ENCODE measurements around the gene METTL13.
"Not testable (repeated sequence)": the region's sequence is repeated elsewhere in the genome, so short reads cannot be mapped to it uniquely, and the experiment has no call there.

The METTL13 gene

GRCh38 chr1:171787686-171788480 lies 6.4 kb downstream of the METTL13 start:
- H3K36me3 ChIP-seq: peaks cover 98% of the 10 kb centered on the region
- H4K20me1 ChIP-seq: peaks cover 39% of the 10 kb centered on the region
- H3K4me2 ChIP-seq: no peak overlapping the region
- H3K4me1 ChIP-seq: peaks cover 27% of the 10 kb centered on the region
- no peak overlapping the region for H3K9ac ChIP-seq
- no peaks in the 10 kb centered on the region for H3K9me3 ChIP-seq
- H3K4me3 ChIP-seq: no peak overlapping the region
- TF ChIP-seq Cebpa-rat (IDR thresholded peaks at IDR 0.05): no peak
- H3K27me3 ChIP-seq: no peaks in the 10 kb centered on the region
- no peak overlapping the region for H3K27ac ChIP-seq

- Histone ChIP-seq H3K9ac (no peak overlapping the region), H3K9me3 (no peaks in the 10 kb centered on the region), H3K4me1 (peaks cover 21% of the 10 kb centered on the region), H4K20me1 (peaks cover 39% of the 10 kb centered on the region), H3K4me3 (no peak overlapping the region), H3K27ac (no peak overlapping the region), H3K27me3 (no peaks in the 10 kb centered on the region), H3K36me3 (peaks cover 98% of the 10 kb centered on the region), H3K4me2 (no peak overlapping the region)
- no peak for TF ChIP-seq Cebpa-rat (IDR thresholded peaks at IDR 0.05)
Observed at GRCh38 chr1:171788696-171789095, 7.2 kb downstream of the METTL13 start.

DNA sequence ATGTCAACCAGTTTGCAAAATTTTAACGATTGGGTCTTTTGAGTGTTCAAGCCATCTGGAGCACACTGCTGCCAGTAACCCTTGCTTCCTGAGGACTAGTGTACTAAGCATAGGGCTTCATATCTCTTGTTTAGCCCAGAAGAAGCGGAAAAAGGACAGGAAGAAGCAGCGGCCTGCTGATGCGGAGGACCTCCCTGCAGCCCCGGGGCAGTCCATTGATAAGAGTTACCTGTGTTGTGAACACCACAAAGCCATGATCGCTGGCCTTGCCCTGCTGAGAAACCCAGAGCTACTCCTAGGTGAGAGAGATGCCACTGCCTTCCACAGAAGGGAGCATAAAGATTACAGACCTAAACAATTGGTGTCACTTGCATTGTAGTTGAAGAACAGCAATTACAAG lies 8.9 kb downstream of the METTL13 start:
- H3K36me3 ChIP-seq: peaks cover 98% of the 10 kb centered on the region
- H3K4me2 ChIP-seq: no peak overlapping the region
- H4K20me1 ChIP-seq: peaks cover 26% of the 10 kb centered on the region
- no peaks in the 10 kb centered on the region for H3K9me3 ChIP-seq
- no peak overlapping the region for H3K9ac ChIP-seq
- H3K4me3 ChIP-seq: no peak overlapping the region
- no peak for TF ChIP-seq Cebpa-rat (IDR thresholded peaks at IDR 0.05)
- H3K27ac ChIP-seq: no peak overlapping the region
- H3K27me3 ChIP-seq: no peaks in the 10 kb centered on the region
- peaks cover 12% of the 10 kb centered on the region for H3K4me1 ChIP-seq

DNA sequence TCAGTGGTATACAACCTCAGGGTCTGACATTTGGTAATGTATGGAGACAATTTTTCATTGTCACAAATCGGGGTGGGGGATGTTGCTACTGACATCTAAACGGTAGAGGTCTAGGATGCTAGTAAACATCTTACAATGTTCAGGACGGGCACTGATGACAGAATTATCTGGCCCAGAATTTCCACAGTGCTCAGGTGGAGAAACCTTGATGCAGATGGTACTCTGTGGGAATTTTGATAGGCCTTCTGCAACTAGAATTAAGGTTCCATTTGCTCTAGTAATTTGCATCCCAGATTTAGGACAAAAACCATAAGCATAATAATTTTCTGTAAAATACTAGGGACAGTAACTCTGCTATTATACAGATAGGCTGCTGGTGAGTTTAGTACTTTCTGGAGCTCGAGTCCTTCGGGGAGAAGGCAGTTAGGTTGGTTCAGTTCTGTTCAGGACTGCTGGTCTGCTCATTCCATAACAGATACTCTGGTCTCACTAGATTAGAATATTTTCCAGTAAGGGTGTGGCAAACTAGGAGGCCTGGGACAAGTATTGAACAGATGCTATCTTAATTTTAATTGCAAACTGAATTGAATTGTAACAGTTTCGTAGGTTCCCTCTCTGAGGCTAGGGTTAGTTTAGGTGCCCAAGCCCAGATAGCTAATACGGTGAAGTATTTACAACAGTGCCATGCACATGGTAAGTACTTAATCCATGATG lies 11.4 kb downstream of the METTL13 start:
- H3K4me2 ChIP-seq: no peak overlapping the region

GRCh38 chr1:171793636-171794035 lies 12.2 kb downstream of the METTL13 start:
- H3K9me3 ChIP-seq: no peaks in the 10 kb centered on the region

More for the DNA sequence above, 11.4 kb downstream of the METTL13 start:
- H3K27me3 ChIP-seq: no peaks in the 10 kb centered on the region
- peaks cover 98% of the 10 kb centered on the region for H3K36me3 ChIP-seq
- no peak overlapping the region for H3K27ac ChIP-seq
- H3K9ac ChIP-seq: no peak overlapping the region
- H3K9me3 ChIP-seq: no peaks in the 10 kb centered on the region
- peaks cover 9% of the 10 kb centered on the region for H3K4me1 ChIP-seq
- no peak for TF ChIP-seq Cebpa-rat (IDR thresholded peaks at IDR 0.05)
- H3K4me3 ChIP-seq: no peak overlapping the region
- peaks cover 16% of the 10 kb centered on the region; the same call in 1 of the 2 replicates for H4K20me1 ChIP-seq

GRCh38 chr1:171794085-171794484 lies 12.6 kb downstream of the METTL13 start:
- Histone ChIP-seq H3K9me3 (no peaks in the 10 kb centered on the region), H3K4me3 (no peak overlapping the region), H3K9ac (no peak overlapping the region), H3K36me3 (peaks cover 98% of the 10 kb centered on the region), H3K4me2 (0 out of 2 replicates have a peak overlapping the region, but pooled peaks have one; percentile 13), H3K4me1 (peaks cover 9% of the 10 kb centered on the region), H3K27me3 (no peaks in the 10 kb centered on the region), H4K20me1 (peaks cover 16% of the 10 kb centered on the region; the same call in 1 of the 2 replicates), H3K27ac (no peak overlapping the region)
- no peak for TF ChIP-seq Cebpa-rat (IDR thresholded peaks at IDR 0.05)

More at GRCh38 chr1:171793636-171794035, 12.2 kb downstream of the METTL13 start:
- Histone ChIP-seq H3K9ac (no peak overlapping the region), H3K4me3 (no peak overlapping the region), H3K4me1 (peaks cover 9% of the 10 kb centered on the region), H3K27ac (no peak overlapping the region), H3K27me3 (no peaks in the 10 kb centered on the region), H3K36me3 (peaks cover 98% of the 10 kb centered on the region), H3K4me2 (0 out of 2 replicates have a peak overlapping the region, but pooled peaks have one; percentile 13), H4K20me1 (peaks cover 16% of the 10 kb centered on the region; the same call in 1 of the 2 replicates)
- TF ChIP-seq Cebpa-rat (IDR thresholded peaks at IDR 0.05): no peak

DNA sequence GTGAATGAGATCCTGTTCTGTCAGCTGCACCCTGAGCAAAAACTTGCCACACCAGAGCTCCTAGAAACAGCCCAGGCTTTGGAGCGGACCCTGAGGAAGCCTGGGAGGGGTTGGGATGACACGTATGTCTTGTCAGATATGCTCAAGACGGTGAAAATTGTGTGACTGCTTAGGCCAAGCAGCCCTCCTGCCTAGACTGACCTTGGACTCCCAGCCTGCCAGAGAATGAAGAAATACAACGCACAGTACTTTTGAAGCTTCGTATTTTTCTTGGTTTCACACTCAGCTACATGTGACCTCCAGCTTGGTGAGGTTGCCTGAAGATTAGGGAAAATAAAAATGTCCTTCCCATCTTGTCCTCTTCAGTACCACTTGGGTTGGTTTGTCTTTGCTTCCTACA lies 15.1 kb downstream of the METTL13 start:
- no peaks in the 10 kb centered on the region for H3K27me3 ChIP-seq
- TF ChIP-seq Cebpa-rat (IDR thresholded peaks at IDR 0.05): no peak
- no peak overlapping the region for H3K4me2 ChIP-seq
- H3K9me3 ChIP-seq: no peaks in the 10 kb centered on the region
- no peak overlapping the region for H3K27ac ChIP-seq
- H3K4me1 ChIP-seq: peaks cover 9% of the 10 kb centered on the region
- H4K20me1 ChIP-seq: peaks cover 7% of the 10 kb centered on the region; the same call in 1 of the 2 replicates
- no peak overlapping the region for H3K9ac ChIP-seq
- H3K36me3 ChIP-seq: peaks cover 88% of the 10 kb centered on the region
- no peak overlapping the region for H3K4me3 ChIP-seq

DNA sequence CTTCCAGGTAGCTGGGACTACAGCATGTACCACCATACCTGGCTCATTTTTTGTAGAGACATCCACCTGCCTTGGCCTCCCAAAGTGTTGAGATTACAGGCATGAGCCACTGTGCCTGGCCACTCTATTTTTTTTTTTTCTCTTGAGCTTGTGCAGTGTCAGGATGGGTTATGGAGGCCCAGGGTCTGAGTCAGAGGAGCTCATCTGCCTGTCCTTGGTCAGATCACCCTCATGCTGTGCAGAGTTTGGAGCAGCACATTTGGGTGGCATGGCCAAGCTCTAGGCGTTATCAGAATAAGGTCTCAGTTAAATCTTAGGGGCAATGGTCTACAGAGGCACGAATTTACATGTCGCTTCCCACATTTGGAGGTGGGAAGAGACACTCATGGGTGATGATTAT lies 16.9 kb downstream of the METTL13 start:
- Histone ChIP-seq H3K4me3 (no peak overlapping the region), H3K4me1 (peaks cover 15% of the 10 kb centered on the region), H3K27me3 (no peaks in the 10 kb centered on the region), H3K4me2 (no peak overlapping the region), H4K20me1 (no peaks in the 10 kb centered on the region), H3K9ac (no peak overlapping the region), H3K9me3 (no peaks in the 10 kb centered on the region), H3K36me3 (peaks cover 71% of the 10 kb centered on the region), H3K27ac (no peak overlapping the region)
- TF ChIP-seq Cebpa-rat (IDR thresholded peaks at IDR 0.05): no peak

DNA sequence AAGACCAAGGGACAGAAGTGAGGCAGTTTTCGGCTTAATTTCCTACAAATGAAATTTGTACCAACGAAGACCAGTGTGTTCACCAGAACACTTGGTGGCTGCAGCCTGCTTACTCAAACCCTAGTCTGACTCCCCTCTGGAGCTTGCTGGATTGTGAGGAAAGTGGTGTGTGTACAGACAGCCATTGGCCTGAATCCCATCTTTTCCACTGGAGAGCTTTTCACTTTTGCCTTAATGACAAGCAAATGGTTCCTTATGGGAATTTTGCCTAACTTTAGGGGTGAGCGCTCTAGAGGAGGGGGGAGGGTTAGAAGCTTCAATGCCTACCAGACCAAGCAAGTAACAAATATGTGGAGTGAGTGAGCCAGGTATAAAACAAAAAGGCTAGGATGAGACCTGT lies 17.3 kb downstream of the METTL13 start:
- peaks cover 16% of the 10 kb centered on the region for H3K4me1 ChIP-seq
- H3K27ac ChIP-seq: no peak overlapping the region
- H3K4me2 ChIP-seq: no peak overlapping the region
- H4K20me1 ChIP-seq: no peaks in the 10 kb centered on the region
- TF ChIP-seq Cebpa-rat (IDR thresholded peaks at IDR 0.05): no peak
- H3K4me3 ChIP-seq: no peak overlapping the region
- H3K36me3 ChIP-seq: peaks cover 70% of the 10 kb centered on the region
- H3K9me3 ChIP-seq: 0 out of 2 replicates have a peak, but pooled peaks cover 4% of the 10 kb centered on the region
- H3K9ac ChIP-seq: no peak overlapping the region
- no peaks in the 10 kb centered on the region for H3K27me3 ChIP-seq

DNA sequence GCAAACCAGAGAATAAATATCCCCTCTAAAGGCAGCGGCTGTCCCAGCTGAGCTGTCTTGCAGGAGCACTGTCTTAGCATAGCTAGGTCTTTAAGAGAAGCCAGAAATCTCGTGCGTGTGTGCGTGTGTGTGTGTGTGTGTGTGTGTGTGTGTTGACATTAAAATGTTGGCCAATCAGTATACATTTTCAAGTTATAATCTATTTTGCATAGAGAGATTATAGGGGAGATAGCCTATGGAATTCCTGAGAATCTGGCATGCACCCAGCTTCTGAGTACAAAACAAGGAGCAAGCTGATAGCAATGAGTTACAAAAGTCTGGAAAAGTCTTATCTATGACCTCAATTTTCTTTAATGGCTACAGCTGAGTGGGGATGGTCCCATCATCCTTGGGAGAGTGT lies 17.7 kb downstream of the METTL13 start:
- peaks cover 66% of the 10 kb centered on the region for H3K36me3 ChIP-seq

DNA sequence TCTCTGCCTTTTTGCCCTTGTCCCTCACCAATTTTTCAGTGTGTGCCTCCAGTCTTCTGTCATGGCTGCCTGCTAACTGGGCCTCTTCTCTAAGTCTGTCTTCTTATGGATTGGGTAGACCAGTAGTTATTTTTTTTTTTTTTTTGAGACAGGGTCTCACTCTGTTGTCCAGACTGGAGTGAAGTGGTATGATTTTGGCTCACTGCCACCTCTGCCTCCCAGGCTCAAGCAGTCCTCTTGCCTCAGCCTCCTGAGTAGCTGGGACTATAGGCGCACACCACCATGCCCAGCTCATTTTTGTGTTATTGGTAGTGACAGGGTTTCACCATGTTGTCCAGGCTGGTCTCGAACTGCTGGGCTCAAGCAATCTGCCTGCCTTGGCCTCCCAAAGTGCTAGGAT lies 18.2 kb downstream of the METTL13 start:
- not testable (repeated sequence) for H3K27me3 ChIP-seq, H3K9me3 ChIP-seq, H3K4me2 ChIP-seq, H3K4me3 ChIP-seq, H4K20me1 ChIP-seq, H3K27ac ChIP-seq, H3K9ac ChIP-seq
- Histone ChIP-seq H3K36me3 (peaks cover 61% of the 10 kb centered on the region), H3K4me1 (peaks cover 20% of the 10 kb centered on the region)

More for the DNA sequence above, 17.7 kb downstream of the METTL13 start:
- H3K9me3 ChIP-seq: 0 out of 2 replicates have a peak, but pooled peaks cover 4% of the 10 kb centered on the region
- H4K20me1 ChIP-seq: no peaks in the 10 kb centered on the region
- no peak overlapping the region for H3K9ac ChIP-seq
- no peaks in the 10 kb centered on the region for H3K27me3 ChIP-seq
- H3K4me2 ChIP-seq: no peak overlapping the region
- no peak for TF ChIP-seq Cebpa-rat (IDR thresholded peaks at IDR 0.05)
- no peak overlapping the region for H3K27ac ChIP-seq
- H3K4me3 ChIP-seq: no peak overlapping the region
- peaks cover 16% of the 10 kb centered on the region for H3K4me1 ChIP-seq

Data from BLaER1 (cell line).